B cell (primary cell): ENCODE measurements around the gene CENPO. TPM values are rescaled to one million over a fixed set of nuclear protein-coding genes. Genes with fewer than 3 reads are reported as not detected.

Experiments
- ATAC-seq: fragments of 200-7000 bp; cut with Tn5 transposase; one replicate; pipeline ENCODE4 v1.10.0; 2021; ENCODE audit warnings: low read depth, mild to moderate bottlenecking, moderate number of reproducible peaks, moderate library complexity
- CTCF ChIA-PET: fragments of 350-600 bp; sonication (Branson Sonifier 250); formaldehyde crosslinking; loops from one replicate; lab custom pipeline; 2021; ENCODE audit warnings: antibody characterized with exemption, inconsistent platforms; lab: Charles Lee
- POLR2A ChIA-PET: fragments of 350-600 bp; sonication (Branson Sonifier 250); formaldehyde crosslinking; loops from one replicate; lab custom pipeline; 2021; ENCODE audit warnings: antibody characterized with exemption; lab: Charles Lee
- DNase-seq: peaks from one replicate; pipeline ENCODE4 v3.0.0; 2013
- H2AFZ ChIP-seq: 2 replicates; pipeline ENCODE4 v1.6.1; 2012; ENCODE audit warnings: mild to moderate bottlenecking, low read depth, low read length; ENCODE audit not compliant: insufficient read depth, poor library complexity, severe bottlenecking
- H3K27ac ChIP-seq, 2 donors: 1 replicate in 1 of 2; 2 replicates in 1 of 2; pipeline ENCODE4 v1.5.1; 2012 to 2013; ENCODE audit warnings: low read length in 2 of 2, mild to moderate bottlenecking in 2 of 2, moderate library complexity in 1 of 2
- H3K27me3 ChIP-seq, 4 experiments: fragments of 200-600 bp in 1 of 4; sonication (generic) in 1 of 4; replicated peaks in 1 of 4; 1 replicate in 2 of 4; 2 replicates in 2 of 4; pipeline versions ENCODE4 v1.6.1 to v1.7.0; 2013 to 2016; ENCODE audit warnings: low read length in 3 of 4, mild to moderate bottlenecking in 2 of 4, mixed read lengths in 1 of 4, moderate library complexity in 1 of 4; ENCODE audit not compliant: insufficient read depth in 4 of 4, control insufficient read depth in 3 of 4; ENCODE audit errors: control extremely low read depth in 1 of 4
- H3K36me3 ChIP-seq, 2 experiments: replicated peaks in 1 of 2; 1 replicate in 1 of 2; 2 replicates in 1 of 2; pipeline versions ENCODE4 v1.6.1 to v1.7.1; 2013; ENCODE audit warnings: low read length in 1 of 2; ENCODE audit not compliant: insufficient read depth in 2 of 2, control insufficient read depth in 1 of 2; ENCODE audit errors: control extremely low read depth in 1 of 2, extremely low read depth in 1 of 2
- H3K4me1 ChIP-seq, 2 donors: fragments of 200-600 bp in 1 of 2; sonication (generic) in 1 of 2; 1 replicate in 1 of 2; 2 replicates in 1 of 2; pipeline versions ENCODE4 v1.5.1 to v1.6.1; 2013 to 2017; ENCODE audit warnings: low read length in 2 of 2; ENCODE audit not compliant: control insufficient read depth in 2 of 2, insufficient read depth in 2 of 2
- H3K4me2 ChIP-seq: replicated peaks from 2 replicates; pipeline ENCODE3; 2012; ENCODE audit warnings: mild to moderate bottlenecking, low read depth, low read length; ENCODE audit not compliant: poor library complexity, severe bottlenecking
- H3K4me3 ChIP-seq, 5 experiments: fragments of 200-600 bp in 1 of 5; sonication (generic) in 1 of 5; 1 replicate in 3 of 5; 2 replicates in 2 of 5; pipeline versions ENCODE4 v1.5.1 to v1.7.0; 2011 to 2016; ENCODE audit warnings: low read length in 4 of 5, mild to moderate bottlenecking in 4 of 5, low read depth in 2 of 5, control low read depth in 1 of 5, moderate library complexity in 1 of 5; ENCODE audit not compliant: insufficient read depth in 1 of 5; ENCODE audit errors: control extremely low read depth in 1 of 5, extremely low read depth in 1 of 5
- H3K79me2 ChIP-seq: fragments of 200-600 bp; sonication (generic); one replicate; pipeline ENCODE4 v1.6.0; 2016; ENCODE audit warnings: low read length; ENCODE audit not compliant: control insufficient read depth, insufficient read depth
- H3K9ac ChIP-seq: fragments of 200-600 bp; sonication (generic); 2 replicates; pipeline ENCODE4 v1.6.1; 2017; ENCODE audit warnings: mild to moderate bottlenecking, low read length, moderate library complexity
- H3K9me3 ChIP-seq, 3 donors: one replicate each; pipeline versions ENCODE4 v1.6.1 to v1.7.1; 2013; ENCODE audit warnings: low read length in 2 of 3; ENCODE audit not compliant: control insufficient read depth in 2 of 3, insufficient read depth in 1 of 3; ENCODE audit errors: control extremely low read depth in 1 of 3
- H4K20me1 ChIP-seq: 2 replicates; pipeline ENCODE4 v1.6.0; 2012; ENCODE audit warnings: mild to moderate bottlenecking, low read length; ENCODE audit not compliant: insufficient read depth, control insufficient read depth, poor library complexity, severe bottlenecking
- H3K27ac Mint-ChIP-seq: one replicate; pipeline ENCODE4 v1.8.0; 2021; ENCODE audit warnings: mixed read lengths
- H3K27me3 Mint-ChIP-seq: one replicate; pipeline ENCODE4 v1.8.0; 2021; ENCODE audit warnings: mixed read lengths
- H3K4me1 Mint-ChIP-seq: one replicate; pipeline ENCODE4 v1.8.0; 2021; ENCODE audit warnings: mixed read lengths
- H3K4me3 Mint-ChIP-seq: one replicate; pipeline ENCODE4 v1.8.0; 2021; ENCODE audit warnings: mixed read lengths
- H3K9me3 Mint-ChIP-seq: one replicate; pipeline ENCODE4 v1.8.0; 2022; ENCODE audit warnings: mixed read lengths; ENCODE audit not compliant: insufficient read depth
- EZH2 ChIP-seq: IDR thresholded peaks from 2 replicates; pipeline ENCODE4 v1.6.1; 2012; ENCODE audit warnings: borderline replicate concordance, low read depth, mild to moderate bottlenecking, moderate library complexity, low read length; ENCODE audit not compliant: insufficient read depth, poor library complexity, severe bottlenecking
- WGBS: methylation state at CpG from one replicate; pipeline ENCODE4 v1.1.5; 2013; ENCODE audit warnings: missing lambda C conversion rate; ENCODE audit not compliant: insufficient coverage; 5-methylcytosine and 5-hydroxymethylcytosine counted together
- intact Hi-C: fragments of 100-400 bp; cut with micrococcal nuclease; formaldehyde crosslinking; loops from one replicate; pipeline ENCODE4 v1.10.0; 2022
- polyA plus RNA-seq: library from polyadenylated mRNA; depleted of rRNA; stranded (reverse); fragments of >200 nt; gene quantifications from 2 replicates; pipeline ENCODE4 v1.2.3, GENCODE V29; 2012
- total RNA-seq, 2 donors: library from RNA; stranded (reverse); fragments of 120-200 nt in 1 of 2; gene quantifications; 1 replicate in 1 of 2; 2 replicates in 1 of 2; pipeline versions ENCODE4 v1.2.3 to v1.2.4, GENCODE V29; 2013 to 2022
- TF ChIP-seq, protein P1 (sequence below): fragments of 200-600 bp; IDR thresholded peaks from one replicate; pipeline ENCODE4 v1.8.0; 2022; ENCODE audit warnings: antibody characterized with exemption, mild to moderate bottlenecking

Gene CENPO
- total and polyA plus RNA-seq, 2 donors (not counting 1 experiment from before 2014, with no cell fraction given) = 4.5 to 10.4 TPM

DNA sequence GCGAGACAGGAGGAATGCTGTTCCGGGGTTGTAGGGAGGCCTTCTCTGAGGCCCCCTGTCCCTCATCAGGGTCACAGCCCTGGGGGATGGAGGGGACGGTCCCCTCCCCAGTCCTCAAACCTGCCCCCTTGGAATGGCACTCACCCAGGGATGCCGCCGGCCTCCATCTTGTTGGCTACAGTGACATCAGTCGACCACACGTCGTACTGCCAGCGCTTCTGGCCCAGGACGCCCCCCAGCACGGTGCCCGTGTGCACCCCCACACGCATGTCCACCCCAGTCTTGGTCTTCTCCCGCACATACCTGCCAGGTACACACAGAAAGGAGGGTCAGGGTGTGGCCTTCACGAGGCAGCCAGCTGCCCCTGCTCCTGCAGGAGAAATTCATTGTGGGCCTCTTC is 46.5 kb downstream of the CENPO start:
- TF ChIP-seq, protein P1, sequence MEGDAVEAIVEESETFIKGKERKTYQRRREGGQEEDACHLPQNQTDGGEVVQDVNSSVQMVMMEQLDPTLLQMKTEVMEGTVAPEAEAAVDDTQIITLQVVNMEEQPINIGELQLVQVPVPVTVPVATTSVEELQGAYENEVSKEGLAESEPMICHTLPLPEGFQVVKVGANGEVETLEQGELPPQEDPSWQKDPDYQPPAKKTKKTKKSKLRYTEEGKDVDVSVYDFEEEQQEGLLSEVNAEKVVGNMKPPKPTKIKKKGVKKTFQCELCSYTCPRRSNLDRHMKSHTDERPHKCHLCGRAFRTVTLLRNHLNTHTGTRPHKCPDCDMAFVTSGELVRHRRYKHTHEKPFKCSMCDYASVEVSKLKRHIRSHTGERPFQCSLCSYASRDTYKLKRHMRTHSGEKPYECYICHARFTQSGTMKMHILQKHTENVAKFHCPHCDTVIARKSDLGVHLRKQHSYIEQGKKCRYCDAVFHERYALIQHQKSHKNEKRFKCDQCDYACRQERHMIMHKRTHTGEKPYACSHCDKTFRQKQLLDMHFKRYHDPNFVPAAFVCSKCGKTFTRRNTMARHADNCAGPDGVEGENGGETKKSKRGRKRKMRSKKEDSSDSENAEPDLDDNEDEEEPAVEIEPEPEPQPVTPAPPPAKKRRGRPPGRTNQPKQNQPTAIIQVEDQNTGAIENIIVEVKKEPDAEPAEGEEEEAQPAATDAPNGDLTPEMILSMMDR = no peak
- TF ChIP-seq EZH2 = no peak
- ChIA-PET POLR2A (no interaction called here), CTCF (no interaction called here)
- Mint-ChIP-seq H3K4me3 (no peak overlapping the region), H3K27me3 (no peaks in the 10 kb centered on the region), H3K9me3 (no peaks in the 10 kb centered on the region), H3K4me1 (no peaks in the 10 kb centered on the region), H3K27ac (no peak overlapping the region)
- H3K36me3 ChIP-seq = peaks cover 0 to 32% of the 10 kb centered on the region in 2 experiments
- H3K4me2 ChIP-seq = no peak overlapping the region
- H3K4me3 ChIP-seq = no peak overlapping the region
- no peaks in the 10 kb centered on the region for H3K9me3 ChIP-seq
- no peak overlapping the region for H3K27ac ChIP-seq
- DNase-seq (no peak), ATAC-seq (no peak)
- no peaks in the 10 kb centered on the region for H3K27me3 ChIP-seq
- H3K9ac ChIP-seq = no peak overlapping the region
- no peaks in the 10 kb centered on the region for H3K4me1 ChIP-seq
- over 99% methylated on average over 12 of the region's 15 CpGs for WGBS
- no peaks in the 10 kb centered on the region for H4K20me1 ChIP-seq
- no peaks in the 10 kb centered on the region for H3K79me2 ChIP-seq
- H2AFZ ChIP-seq = no peak overlapping the region
- intact Hi-C loops = no loop called here

DNA sequence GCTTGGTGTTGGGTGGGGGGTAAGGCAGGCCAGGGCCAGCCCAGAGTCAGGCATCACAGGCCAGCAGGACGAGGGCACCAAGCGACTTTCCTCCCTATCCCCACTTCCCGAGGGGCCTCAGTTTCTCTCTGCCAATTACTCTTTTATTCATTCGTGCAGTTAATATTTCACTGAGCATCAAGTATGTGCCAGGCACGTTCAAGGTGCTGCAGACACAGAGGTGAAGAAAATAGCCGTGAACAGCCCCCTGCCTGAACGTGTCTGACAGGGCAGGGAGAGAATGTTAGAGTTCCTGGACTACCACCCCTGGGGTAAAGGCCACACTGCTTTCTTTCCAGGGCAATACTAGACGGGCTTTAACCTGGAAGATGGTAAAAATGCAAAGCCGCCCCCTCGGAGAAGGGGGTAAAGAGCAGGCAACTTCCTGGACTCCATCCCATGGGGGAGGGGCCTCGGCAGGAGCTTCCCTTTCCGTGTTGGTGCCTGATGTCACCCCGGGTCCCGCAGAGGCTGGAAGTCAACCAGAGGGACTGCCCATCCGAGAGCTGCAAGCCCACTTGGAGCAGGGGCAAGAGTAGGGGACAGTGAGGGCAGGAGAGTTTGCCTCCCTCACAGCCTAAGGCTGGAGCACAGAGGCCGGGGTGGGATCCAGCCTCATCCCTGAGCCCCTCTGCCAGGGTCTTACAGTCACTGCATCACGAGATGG is 47.1 kb downstream of the CENPO start:
- no peaks in the 10 kb centered on the region for H3K4me1 Mint-ChIP-seq
- H3K27ac Mint-ChIP-seq = no peak overlapping the region

More for the DNA sequence above, 47.1 kb downstream of the CENPO start:
- H2AFZ ChIP-seq = no peak overlapping the region
- 92% methylated on average over 13 of the region's 17 CpGs for WGBS
- H4K20me1 ChIP-seq = no peaks in the 10 kb centered on the region
- H3K36me3 ChIP-seq = peaks cover 0 to 28% of the 10 kb centered on the region in 2 experiments
- H3K9me3 ChIP-seq = no peaks in the 10 kb centered on the region
- H3K27me3 ChIP-seq = no peaks in the 10 kb centered on the region
- H3K4me1 ChIP-seq = no peaks in the 10 kb centered on the region
- CTCF ChIA-PET = no interaction called here
- H3K9ac ChIP-seq = no peak overlapping the region
- intact Hi-C loops = no loop called here
- no peak overlapping the region for H3K27ac ChIP-seq
- no peak overlapping the region for H3K4me3 ChIP-seq
- POLR2A ChIA-PET = no interaction called here
- Mint-ChIP-seq H3K4me3 (no peak overlapping the region), H3K9me3 (no peaks in the 10 kb centered on the region), H3K27me3 (no peaks in the 10 kb centered on the region)
- no peak for DNase-seq
- ATAC-seq = no peak
- H3K4me2 ChIP-seq = no peak overlapping the region
- TF ChIP-seq, protein P1 = no peak
- no peak for TF ChIP-seq EZH2
- H3K79me2 ChIP-seq = no peaks in the 10 kb centered on the region
